ENCODE results near the gene INPP5D. TPM values are rescaled to one million over a fixed set of nuclear protein-coding genes. Genes with fewer than 3 reads are reported as not detected.

INPP5D gene
- total RNA-seq, 3 donors from 2014 or later: 18.4 to 20.3 (median 20.0) TPM

- no peak overlapping the region for H3K27ac ChIP-seq
- H3K4me1 ChIP-seq: no peaks in the 10 kb centered on the region
- H3K9me3 ChIP-seq: no peaks in the 10 kb centered on the region
- H3K36me3 ChIP-seq: no peaks in the 10 kb centered on the region
- DNase-seq (ENCODE audit: low spot score in 2 of 2): no peak
- intact Hi-C loops (cut with DNase I; ENCODE audit: low total_unique reads): no loop called here
- H3K4me3 ChIP-seq: no peak overlapping the region
- no peaks in the 10 kb centered on the region for H3K27me3 ChIP-seq
- TF ChIP-seq POLR2A (IDR thresholded peaks at IDR 0.05): no peak
- no peak for TF ChIP-seq CTCF (IDR thresholded peaks at IDR 0.05)
- TF ChIP-seq POLR2AphosphoS5 (IDR thresholded peaks at IDR 0.05): no peak
These were observed 4.8 kb upstream of the INPP5D start for GRCh38 chr2:233055362-233055761.

- Histone ChIP-seq H3K9me3 (no peaks in the 10 kb centered on the region), H3K27ac (no peak overlapping the region), H3K4me1 (no peaks in the 10 kb centered on the region), H3K36me3 (no peaks in the 10 kb centered on the region), H3K27me3 (no peaks in the 10 kb centered on the region), H3K4me3 (no peak overlapping the region)
- no peak for TF ChIP-seq CTCF (IDR thresholded peaks at IDR 0.05)
- TF ChIP-seq POLR2A (IDR thresholded peaks at IDR 0.05): no peak
- TF ChIP-seq POLR2AphosphoS5 (IDR thresholded peaks at IDR 0.05): no peak
- peak in 1 of 2 donors; percentile 36 for DNase-seq (ENCODE audit: low spot score in 2 of 2)
- intact Hi-C loops (cut with DNase I; ENCODE audit: low total_unique reads): no loop called here
These were observed 3.1 kb upstream of the INPP5D start for GRCh38 chr2:233056961-233057605.

GRCh38 chr2:233058717-233059546 lies 1.2 kb upstream of the INPP5D start:
- H3K9me3 ChIP-seq: no peaks in the 10 kb centered on the region
- TF ChIP-seq POLR2AphosphoS5 (IDR thresholded peaks at IDR 0.05) (no peak), POLR2A (IDR thresholded peaks at IDR 0.05) (no peak), CTCF (IDR thresholded peaks at IDR 0.05) (no peak)
- peak in 1 of 2 donors; percentile 33 for DNase-seq (ENCODE audit: low spot score in 2 of 2)
- H3K4me3 ChIP-seq: no peak overlapping the region
- H3K27ac ChIP-seq: peak overlapping the region in 1 of 2 donors; percentile 85
- H3K4me1 ChIP-seq: no peaks in the 10 kb centered on the region
- intact Hi-C loops (cut with DNase I; ENCODE audit: low total_unique reads): no loop called here
- no peaks in the 10 kb centered on the region for H3K36me3 ChIP-seq
- H3K27me3 ChIP-seq: no peaks in the 10 kb centered on the region

- Histone ChIP-seq H3K4me1 (no peaks in the 10 kb centered on the region), H3K36me3 (no peaks in the 10 kb centered on the region), H3K27ac (peak overlapping the region; percentile 68 to 85), H3K9me3 (no peaks in the 10 kb centered on the region), H3K27me3 (no peaks in the 10 kb centered on the region), H3K4me3 (peak overlapping the region in 1 of 3 donors; percentile 61)
- TF ChIP-seq POLR2A (IDR thresholded peaks at IDR 0.05): no peak
- TF ChIP-seq POLR2AphosphoS5 (IDR thresholded peaks at IDR 0.05): no peak
- TF ChIP-seq CTCF (IDR thresholded peaks at IDR 0.05): no peak
- peak in 1 of 2 donors; percentile 39 for DNase-seq (ENCODE audit: low spot score in 2 of 2)
- intact Hi-C loops (cut with DNase I; ENCODE audit: low total_unique reads): no loop called here
These were observed 670 bp upstream of the INPP5D start for GRCh38 chr2:233059547-233059796.

GRCh38 chr2:233060501-233060979 lies 398 bp downstream of the INPP5D start:
- H3K4me1 ChIP-seq: no peaks in the 10 kb centered on the region
- TF ChIP-seq POLR2A (IDR thresholded peaks at IDR 0.05) (no peak), POLR2AphosphoS5 (IDR thresholded peaks at IDR 0.05) (no peak), CTCF (IDR thresholded peaks at IDR 0.05) (no peak)

More at GRCh38 chr2:233060501-233060979, 398 bp downstream of the INPP5D start:
- Histone ChIP-seq H3K4me3 (peak overlapping the region; percentile 41 to 61 (median 46)), H3K36me3 (no peaks in the 10 kb centered on the region), H3K9me3 (no peaks in the 10 kb centered on the region), H3K27ac (peak overlapping the region; percentile 68 to 85), H3K27me3 (no peaks in the 10 kb centered on the region)
- intact Hi-C loops (cut with DNase I; ENCODE audit: low total_unique reads): no loop called here
- DNase-seq (ENCODE audit: low spot score in 2 of 2): no peak
